ENCODE results near the gene FTO. TPM values are rescaled to one million over a fixed set of nuclear protein-coding genes. Genes with fewer than 3 reads are reported as not detected.
A peak's percentile ranks its signal among the peaks of the same experiment; 100 is the strongest.

The FTO gene
- polyA plus RNA-seq, 1 experiment, result 135 TPM

- ChIA-PET CTCF (interaction anchor here (1.4 kb wide), 1 partner anchor 27 kb away, joined by 6 read pairs; no protein-coding TSS in a partner anchor), POLR2A (no interaction called here)
- no peak overlapping the region for H3K27ac ChIP-seq (ENCODE audit: low read depth, low read length)
Observed at GRCh38 chr16:53864819-53865493, 161.0 kb downstream of the FTO start.

GRCh38 chr16:53865494-53865863, 161.5 kb downstream of the FTO start:
- Histone ChIP-seq H3K27ac (ENCODE audit: low read depth, low read length) (no peak overlapping the region), H3K9me3 (ENCODE audit: control insufficient read depth, insufficient read depth, low read length) (no peaks in the 10 kb centered on the region), H3K4me3 (ENCODE audit: low read depth, low read length) (no peak overlapping the region), H3K27me3 (ENCODE audit: control insufficient read depth, insufficient read depth, low read length) (no peaks in the 10 kb centered on the region)
- POLR2A ChIA-PET, result no interaction called here
- CTCF ChIA-PET, result no interaction called here
- DNase-seq (ENCODE audit: low read depth, low spot score), result no peak
- no peak for TF ChIP-seq CTCF (IDR thresholded peaks at IDR 0.05; ENCODE audit: low read depth, low read length)

More at GRCh38 chr16:53864819-53865493, 161.0 kb downstream of the FTO start:
- no peaks in the 10 kb centered on the region for H3K27me3 ChIP-seq (ENCODE audit: control insufficient read depth, insufficient read depth, low read length)
- TF ChIP-seq CTCF (IDR thresholded peaks at IDR 0.05; ENCODE audit: low read depth, low read length), result no peak
- H3K9me3 ChIP-seq (ENCODE audit: control insufficient read depth, insufficient read depth, low read length), result no peaks in the 10 kb centered on the region
- no peak overlapping the region for H3K4me3 ChIP-seq (ENCODE audit: low read depth, low read length)
- no peak for DNase-seq (ENCODE audit: low read depth, low spot score)

- no peaks in the 10 kb centered on the region for H3K27me3 ChIP-seq (ENCODE audit: control insufficient read depth, insufficient read depth, low read length)
- no peaks in the 10 kb centered on the region for H3K9me3 ChIP-seq (ENCODE audit: control insufficient read depth, insufficient read depth, low read length)
- TF ChIP-seq CTCF (IDR thresholded peaks at IDR 0.05; ENCODE audit: low read depth, low read length), result no peak
- H3K27ac ChIP-seq (ENCODE audit: low read depth, low read length), result no peak overlapping the region
- DNase-seq (ENCODE audit: low read depth, low spot score), result no peak
- ChIA-PET CTCF (no interaction called here), POLR2A (no interaction called here)
- H3K4me3 ChIP-seq (ENCODE audit: low read depth, low read length), result no peak overlapping the region
Observed at GRCh38 chr16:53866520-53866919, 162.6 kb downstream of the FTO start.

GRCh38 chr16:53870831-53871230, 166.9 kb downstream of the FTO start:
- no peak for DNase-seq (ENCODE audit: low read depth, low spot score)
- H3K27ac ChIP-seq (ENCODE audit: low read depth, low read length), result no peak overlapping the region
- H3K9me3 ChIP-seq (ENCODE audit: control insufficient read depth, insufficient read depth, low read length), result no peaks in the 10 kb centered on the region
- TF ChIP-seq CTCF (IDR thresholded peaks at IDR 0.05; ENCODE audit: low read depth, low read length), result no peak
- no peaks in the 10 kb centered on the region for H3K27me3 ChIP-seq (ENCODE audit: control insufficient read depth, insufficient read depth, low read length)
- POLR2A ChIA-PET, result no interaction called here
- CTCF ChIA-PET, result interaction anchor here (0.9 kb wide), 1 partner anchor 21 kb away, joined by 3 read pairs; no protein-coding TSS in a partner anchor
- H3K4me3 ChIP-seq (ENCODE audit: low read depth, low read length), result no peak overlapping the region

- Histone ChIP-seq H3K4me3 (ENCODE audit: low read depth, low read length) (no peak overlapping the region), H3K9me3 (ENCODE audit: control insufficient read depth, insufficient read depth, low read length) (no peaks in the 10 kb centered on the region), H3K27ac (ENCODE audit: low read depth, low read length) (no peak overlapping the region), H3K27me3 (ENCODE audit: control insufficient read depth, insufficient read depth, low read length) (no peaks in the 10 kb centered on the region)
- DNase-seq (ENCODE audit: low read depth, low spot score), result peak; percentile 45
- ChIA-PET POLR2A (no interaction called here), CTCF (interaction anchor here (0.9 to 1.5 kb wide), 2 partner anchors 19 to 20 kb away, joined by 4 to 6 read pairs; no protein-coding TSS in a partner anchor)
- TF ChIP-seq CTCF (IDR thresholded peaks at IDR 0.05; ENCODE audit: low read depth, low read length), result no peak
Observed at GRCh38 chr16:53872248-53873221, 168.6 kb downstream of the FTO start.

Measured in AG04450 (cell line).